HG03521 (cell line): ENCODE measurements around the gene KCTD11.
"Not testable (repeated sequence)": the region's sequence is repeated elsewhere in the genome, so short reads cannot be mapped to it uniquely, and the experiment has no call there.

ENCODE experiments used
- ATAC-seq: cut with Tn5 transposase; IDR thresholded peaks from one replicate; pipeline ENCODE4 v1.9.1; 2021; ENCODE audit warnings: mild to moderate bottlenecking, moderate library complexity; ENCODE audit not compliant: unreplicated experiment

The KCTD11 gene

DNA sequence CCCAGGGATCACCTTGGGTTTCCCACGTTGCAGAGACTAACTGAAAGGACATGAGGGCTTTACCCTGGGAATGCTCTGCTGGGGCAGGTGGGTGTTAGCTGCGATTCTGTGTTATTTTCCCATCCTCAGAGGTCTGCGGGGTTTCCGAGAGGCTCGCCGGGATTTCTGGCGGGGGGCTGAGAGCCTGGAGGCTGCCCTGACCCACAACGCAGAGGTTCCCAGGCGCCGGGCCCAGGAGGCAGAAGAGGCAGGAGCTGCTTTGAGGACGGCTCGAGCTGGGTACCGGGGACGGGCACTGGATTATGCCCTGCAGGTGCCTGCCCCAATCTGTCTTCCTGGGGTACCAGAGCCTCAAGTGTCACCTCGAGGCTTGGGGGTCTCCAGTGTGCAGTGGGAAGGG lies 8.7 kb upstream of the KCTD11 start:
- ATAC-seq: no peak

DNA sequence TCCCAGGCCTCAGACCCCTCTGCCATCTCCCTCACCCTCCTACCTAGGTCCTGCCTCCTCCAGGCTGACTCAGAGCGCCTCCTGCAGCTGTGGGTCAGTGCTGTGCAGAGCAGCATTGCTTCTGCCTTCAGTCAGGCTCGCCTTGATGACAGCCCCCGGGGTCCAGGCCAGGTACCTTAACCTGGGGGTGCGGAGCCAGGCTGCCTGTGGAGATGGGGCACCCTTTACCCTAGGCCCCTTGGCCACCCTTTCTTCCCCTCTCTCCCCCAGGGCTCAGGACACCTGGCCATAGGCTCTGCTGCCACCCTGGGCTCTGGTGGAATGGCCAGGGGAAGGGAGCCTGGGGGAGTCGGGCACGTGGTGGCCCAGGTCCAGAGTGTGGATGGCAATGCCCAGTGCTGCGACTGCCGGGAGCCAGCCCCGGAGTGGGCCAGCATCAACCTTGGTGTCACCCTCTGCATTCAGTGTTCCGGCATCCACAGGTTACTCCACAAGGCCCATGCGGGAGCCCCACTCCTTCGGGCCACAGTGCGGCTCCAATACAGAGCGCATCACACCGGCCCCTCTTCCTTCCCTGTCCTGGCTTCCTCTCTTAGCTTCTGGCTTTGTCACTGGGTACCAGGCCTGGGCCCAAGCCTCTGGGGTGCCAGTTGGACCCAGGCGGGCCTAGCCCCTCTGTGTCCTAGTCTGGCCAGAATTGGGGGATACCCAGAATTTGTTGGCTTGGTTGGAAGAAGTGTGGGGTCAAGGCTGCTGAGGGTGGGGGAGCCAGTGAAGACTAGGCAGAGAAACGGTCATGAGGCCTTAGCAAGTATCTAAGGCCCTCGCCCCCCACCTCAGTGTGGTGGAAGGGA lies 5.0 kb upstream of the KCTD11 start:
- no peak for ATAC-seq

DNA sequence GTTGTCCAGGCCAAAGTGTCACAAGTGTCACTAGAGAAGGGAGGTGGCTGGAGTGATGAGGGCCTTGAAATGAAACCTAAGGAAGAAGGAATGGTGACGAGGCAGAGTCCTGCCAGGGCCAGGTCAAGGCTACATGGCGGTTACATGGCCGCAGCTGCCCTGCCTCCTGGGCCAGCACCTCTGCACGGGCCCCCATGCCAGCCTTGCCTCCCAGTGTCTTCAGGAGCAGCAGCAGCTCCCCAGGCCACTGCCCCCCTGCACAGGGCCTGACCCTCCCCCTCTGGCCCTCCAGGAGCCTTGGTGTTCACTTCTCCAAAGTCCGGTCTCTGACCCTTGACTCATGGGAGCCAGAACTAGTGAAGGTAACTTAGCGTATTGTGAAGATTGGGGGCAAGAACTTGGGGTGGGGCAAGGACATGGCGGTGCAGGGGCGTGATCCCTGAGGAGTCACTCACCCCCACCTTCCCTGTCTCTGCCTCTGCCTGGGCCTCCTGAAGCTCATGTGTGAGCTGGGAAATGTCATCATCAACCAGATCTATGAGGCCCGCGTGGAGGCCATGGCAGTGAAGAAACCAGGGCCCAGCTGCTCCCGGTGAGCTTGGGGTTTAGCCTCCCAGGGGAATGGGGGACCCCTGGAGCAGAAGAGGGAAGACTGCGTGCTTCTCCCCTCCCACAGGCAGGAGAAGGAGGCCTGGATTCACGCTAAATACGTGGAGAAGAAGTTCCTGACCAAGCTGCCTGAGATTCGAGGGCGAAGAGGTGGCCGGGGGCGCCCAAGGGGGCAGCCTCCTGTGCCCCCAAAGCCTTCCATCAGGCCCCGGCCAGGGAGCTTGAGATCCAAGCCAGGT lies 4.1 kb upstream of the KCTD11 start:
- ATAC-seq: no peak

DNA sequence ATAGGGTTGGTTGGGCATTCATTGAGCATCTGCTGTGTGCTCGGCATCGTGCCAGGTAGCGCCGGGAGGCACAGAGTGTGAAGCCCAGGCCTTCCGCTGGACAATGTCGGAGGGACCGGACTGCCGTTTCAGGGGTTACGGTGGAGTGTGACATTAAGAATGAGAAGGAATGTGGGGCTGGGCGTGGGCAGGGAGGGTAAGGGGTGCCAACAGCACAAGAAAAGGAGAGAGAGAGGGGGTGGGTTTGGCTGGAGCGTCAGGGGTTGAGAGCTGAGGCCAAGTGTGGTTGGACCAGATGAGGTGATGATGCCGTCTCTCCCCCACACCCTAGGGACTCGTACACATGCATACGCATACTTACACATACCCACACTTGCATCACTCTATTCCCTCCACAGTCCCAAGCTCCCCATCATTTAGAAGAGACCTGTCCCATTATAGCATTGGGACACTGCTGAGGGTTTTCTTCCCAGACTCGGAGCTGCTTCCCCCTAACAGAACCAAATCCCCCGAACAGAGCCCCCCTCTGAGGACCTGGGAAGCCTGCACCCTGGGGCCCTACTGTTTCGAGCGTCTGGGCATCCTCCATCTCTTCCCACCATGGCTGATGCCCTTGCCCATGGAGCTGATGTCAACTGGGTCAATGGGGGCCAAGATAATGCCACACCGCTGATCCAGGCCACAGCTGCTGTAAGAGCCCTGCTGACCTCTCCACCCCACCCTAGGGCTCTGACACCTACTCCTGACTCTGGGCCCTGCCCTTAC lies 3.3 kb upstream of the KCTD11 start:
- ATAC-seq: no peak

DNA sequence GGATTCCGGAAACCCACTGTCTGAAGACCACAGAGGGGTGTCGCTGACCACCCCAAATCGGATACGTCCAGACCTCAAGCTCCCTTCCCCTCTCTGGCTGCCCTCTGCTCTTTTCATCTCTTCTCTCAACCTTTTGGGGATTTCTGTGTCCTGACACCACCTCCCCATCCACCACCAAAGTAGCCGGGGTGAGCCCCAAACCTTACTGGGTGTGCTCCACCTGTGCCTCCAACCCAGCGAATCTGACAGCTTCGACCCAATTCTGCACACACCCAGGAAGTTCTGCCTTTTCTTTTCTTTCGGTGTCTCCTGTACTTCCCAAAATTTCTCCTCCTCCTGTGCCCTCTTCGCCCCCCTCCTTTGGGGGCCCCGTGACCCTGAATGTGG lies 534 bp downstream of the KCTD11 start:
- no peak for ATAC-seq

DNA sequence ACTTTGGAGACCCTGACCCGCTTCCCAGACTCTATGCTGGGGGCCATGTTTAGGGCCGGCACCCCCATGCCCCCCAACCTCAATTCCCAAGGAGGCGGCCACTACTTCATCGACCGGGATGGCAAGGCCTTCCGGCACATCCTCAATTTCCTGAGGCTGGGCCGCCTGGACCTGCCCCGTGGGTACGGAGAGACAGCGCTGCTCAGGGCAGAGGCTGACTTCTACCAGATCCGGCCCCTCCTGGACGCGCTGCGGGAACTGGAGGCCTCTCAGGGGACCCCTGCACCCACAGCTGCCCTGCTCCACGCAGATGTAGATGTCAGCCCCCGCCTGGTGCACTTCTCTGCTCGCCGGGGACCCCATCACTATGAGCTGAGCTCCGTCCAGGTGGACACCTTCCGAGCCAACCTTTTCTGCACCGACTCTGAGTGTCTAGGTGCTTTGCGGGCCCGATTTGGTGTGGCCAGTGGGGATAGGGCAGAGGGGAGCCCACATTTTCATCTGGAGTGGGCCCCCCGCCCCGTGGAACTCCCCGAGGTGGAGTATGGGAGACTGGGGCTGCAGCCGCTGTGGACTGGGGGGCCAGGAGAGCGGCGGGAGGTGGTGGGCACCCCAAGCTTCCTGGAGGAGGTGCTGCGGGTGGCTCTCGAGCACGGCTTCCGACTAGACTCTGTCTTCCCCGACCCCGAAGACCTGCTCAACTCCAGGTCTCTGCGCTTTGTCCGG lies 1.1 kb downstream of the KCTD11 start:
- ATAC-seq: no peak

DNA sequence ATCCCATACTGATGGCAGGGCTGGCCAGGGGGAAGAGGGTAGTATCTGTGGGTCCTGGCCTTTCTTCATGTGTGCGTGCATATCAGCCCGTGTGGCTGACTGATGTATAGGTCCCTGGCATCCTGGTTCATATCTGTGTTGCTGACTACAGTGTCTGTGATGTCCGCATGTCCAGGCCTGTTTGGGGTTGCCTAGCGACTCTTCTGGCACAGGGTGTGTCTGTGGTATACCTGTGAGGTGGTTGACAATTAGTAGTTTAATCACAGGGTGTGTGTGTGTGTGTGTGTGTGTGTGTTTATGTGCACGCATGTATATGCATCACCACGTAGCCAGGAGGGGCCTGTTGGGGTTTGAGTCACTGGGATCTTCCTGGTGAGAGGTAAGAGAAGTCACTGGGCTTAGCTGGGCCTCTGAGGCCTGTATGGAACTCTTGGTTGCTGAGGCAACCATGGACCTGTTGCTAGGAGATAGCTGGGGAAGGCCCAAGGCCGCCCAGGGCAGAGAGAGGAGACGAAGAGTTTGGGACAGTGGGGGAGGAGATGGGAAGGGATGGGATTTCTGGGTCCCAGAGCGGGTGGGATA lies 2.4 kb downstream of the KCTD11 start:
- ATAC-seq: no peak

DNA sequence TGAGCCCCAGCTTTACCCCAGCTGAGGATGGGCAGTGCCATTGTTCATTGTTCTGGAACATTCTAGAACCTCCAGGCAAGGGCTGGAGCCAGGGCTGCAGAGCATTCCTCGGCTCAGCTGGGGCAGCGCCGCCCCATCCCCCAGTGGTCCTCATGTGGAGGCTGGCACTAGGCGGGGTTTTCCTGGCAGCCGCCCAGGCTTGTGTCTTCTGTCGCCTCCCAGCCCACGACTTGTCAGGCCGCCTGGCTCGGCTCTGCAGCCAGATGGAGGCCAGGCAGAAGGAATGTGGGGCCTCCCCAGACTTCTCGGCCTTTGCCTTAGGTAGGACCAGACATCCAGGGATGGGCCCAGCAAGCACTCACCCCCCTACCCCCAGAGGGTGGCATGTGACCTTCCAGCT lies 3.1 kb downstream of the KCTD11 start, which contains the start of gene TMEM95:
TMEM95 (plus strand) TSS at position 104 of the 400 bp plus-strand sequence; CDS start at position 153, 49 bp downstream.
- ATAC-seq: no peak

DNA sequence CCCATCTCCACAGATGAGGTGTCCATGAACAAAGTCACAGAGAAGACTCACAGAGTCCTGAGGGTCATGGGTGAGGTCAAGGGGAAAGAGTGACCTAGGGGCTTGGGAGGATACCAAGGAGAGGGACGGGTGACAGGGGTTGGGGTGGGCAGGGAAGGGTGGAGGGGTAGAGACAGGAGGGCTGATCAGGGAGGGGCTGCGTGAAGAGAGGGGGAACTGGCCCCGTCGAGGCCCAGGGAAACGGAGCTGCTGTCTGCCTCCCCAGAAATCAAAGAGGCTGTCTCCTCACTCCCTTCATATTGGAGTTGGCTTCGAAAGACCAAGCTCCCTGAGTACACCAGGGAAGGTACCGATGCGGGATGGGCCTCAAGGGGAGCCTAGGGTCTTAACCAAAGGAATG lies 3.6 kb downstream of the KCTD11 start:
- no peak for ATAC-seq

DNA sequence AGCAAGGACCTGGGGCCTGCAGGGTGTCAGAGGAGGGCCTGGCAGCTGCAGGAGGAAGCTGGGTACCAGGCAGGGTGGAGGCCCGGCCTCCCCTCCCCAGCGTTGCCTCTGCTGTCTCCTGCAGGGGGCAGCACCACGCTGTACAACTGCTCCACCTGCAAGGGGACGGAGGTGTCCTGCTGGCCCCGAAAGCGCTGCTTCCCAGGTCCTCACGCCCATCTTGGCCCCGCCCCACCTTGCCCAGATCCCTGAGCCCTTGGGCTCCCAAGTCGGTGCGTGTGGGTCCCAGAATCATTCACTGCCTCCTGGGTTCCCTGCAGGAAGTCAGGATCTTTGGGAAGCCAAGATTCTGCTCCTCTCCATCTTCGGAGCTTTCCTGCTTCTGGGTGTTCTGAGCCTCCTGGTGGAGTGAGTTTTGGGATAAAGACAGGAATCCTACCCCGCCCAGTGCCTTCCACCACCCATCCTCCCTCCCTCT lies 4.1 kb downstream of the KCTD11 start:
- ATAC-seq: peak; percentile 33

DNA sequence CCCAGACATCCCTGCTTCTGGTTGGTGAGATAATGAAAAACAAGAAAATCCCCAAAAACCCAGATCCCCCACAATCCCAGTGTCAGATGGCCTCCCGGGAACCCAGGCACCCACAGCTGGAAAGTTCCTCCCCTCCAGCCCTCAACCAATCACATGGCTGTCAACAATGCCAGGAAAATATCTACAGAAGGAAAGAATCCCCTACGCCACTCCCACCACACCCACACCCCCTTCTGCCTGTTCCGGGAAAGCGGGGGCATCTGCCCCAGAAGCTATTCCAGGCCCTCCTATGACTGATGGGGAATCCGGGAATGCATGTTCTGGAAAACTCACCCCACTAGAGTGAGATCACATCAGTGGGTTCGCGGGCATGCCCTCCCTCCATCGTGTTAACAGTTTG lies 4.8 kb downstream of the KCTD11 start:
- no peak for ATAC-seq

DNA sequence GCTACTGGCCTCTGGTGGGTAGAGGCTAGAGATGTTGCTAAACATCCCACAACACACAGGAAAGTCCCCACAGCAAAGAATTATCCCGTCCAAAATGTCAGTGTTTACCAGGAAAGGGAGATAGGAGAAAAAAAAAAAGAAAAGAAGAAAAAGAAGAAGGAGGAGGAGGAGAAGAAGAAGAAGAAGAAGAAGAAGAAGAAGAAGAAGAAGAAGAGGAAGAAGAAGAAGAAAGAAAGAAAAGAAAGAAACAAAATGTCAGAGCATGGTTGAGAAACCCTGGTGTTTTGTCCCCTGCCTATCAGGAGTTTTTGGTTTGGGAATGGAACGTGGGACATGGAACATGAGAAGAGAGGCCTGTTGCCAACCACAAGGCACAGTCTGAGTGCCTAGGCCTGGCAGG lies 5.4 kb downstream of the KCTD11 start:
- no peak for ATAC-seq

DNA sequence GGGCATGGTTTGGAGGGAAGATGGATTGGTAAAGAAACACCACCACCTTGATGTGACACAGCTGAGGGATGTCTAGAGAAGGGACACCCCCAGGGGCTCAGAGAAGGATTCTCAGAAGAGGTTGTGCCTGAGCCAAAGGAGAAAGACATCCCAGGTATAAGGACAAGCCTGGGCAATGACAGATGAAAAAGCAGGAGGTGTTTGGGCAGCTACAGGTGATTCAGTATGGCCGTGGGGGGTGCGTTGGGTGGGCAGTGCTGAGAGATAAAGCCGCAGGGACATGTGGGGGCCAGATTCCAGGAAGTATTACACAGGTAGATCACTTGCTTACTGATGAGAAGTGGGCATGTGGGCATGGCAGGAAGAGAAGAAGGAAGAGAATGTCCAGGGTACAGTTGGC lies 9.9 kb downstream of the KCTD11 start:
- ATAC-seq: no peak

DNA sequence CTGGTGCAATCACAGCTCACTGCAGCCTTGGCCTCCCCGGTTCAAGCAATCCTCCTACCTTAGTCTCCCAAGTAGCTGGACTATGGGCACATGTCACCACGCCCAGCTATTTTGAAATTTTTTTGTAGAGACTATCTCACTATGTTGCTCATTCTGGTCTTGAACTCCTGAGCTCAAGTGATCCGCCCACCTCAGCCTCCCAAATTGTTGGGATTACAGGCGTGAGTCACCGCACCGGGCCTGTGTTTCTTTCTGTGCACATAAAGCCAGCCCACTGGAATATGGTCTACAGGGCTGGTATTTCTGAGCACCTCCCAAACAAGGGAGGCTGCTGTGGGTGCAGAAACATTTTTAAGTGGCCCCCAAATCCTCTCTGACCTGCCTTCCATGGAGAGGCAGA lies 11.3 kb downstream of the KCTD11 start:
- no peak for ATAC-seq

DNA sequence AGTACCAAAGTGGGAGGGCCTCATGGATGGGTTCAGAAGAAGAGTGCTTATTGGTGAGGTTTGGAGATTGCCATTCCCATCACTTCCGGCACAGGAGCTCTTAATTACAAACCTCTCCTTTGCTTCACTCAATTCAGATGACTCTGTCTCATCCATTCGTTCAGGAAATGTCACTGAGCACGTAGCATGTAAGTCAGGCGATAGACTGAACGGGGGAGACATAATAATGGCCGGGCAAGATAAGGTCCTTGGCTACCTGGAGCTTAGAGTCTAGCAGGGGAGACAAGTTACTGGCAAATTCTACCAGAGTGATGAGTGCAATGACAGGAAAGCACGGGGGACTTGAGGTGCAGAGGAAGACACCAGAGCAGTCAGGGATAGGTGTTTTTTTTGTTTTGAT lies 14.0 kb downstream of the KCTD11 start:
- ATAC-seq: not testable (repeated sequence)

DNA sequence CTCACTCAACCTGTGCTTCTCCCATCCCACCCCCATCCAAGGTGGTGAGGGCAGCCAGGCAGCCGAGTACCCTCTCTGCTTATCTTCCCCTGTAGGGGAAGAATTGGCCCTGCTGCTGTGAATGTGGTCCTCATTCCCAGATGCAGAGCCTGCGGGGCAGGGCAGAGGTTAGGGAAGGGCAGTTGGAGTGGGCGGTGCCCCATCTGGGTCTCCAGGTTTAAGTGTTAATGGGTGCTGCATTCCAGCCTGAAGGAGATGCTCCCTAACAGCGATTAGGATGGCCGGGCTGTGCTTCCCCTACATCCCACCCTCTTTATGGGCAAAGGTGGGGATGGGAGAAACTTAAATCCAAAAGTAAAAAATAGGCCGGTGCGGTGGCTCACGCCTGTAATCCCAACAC lies 15.1 kb downstream of the KCTD11 start:
- no peak for ATAC-seq

DNA sequence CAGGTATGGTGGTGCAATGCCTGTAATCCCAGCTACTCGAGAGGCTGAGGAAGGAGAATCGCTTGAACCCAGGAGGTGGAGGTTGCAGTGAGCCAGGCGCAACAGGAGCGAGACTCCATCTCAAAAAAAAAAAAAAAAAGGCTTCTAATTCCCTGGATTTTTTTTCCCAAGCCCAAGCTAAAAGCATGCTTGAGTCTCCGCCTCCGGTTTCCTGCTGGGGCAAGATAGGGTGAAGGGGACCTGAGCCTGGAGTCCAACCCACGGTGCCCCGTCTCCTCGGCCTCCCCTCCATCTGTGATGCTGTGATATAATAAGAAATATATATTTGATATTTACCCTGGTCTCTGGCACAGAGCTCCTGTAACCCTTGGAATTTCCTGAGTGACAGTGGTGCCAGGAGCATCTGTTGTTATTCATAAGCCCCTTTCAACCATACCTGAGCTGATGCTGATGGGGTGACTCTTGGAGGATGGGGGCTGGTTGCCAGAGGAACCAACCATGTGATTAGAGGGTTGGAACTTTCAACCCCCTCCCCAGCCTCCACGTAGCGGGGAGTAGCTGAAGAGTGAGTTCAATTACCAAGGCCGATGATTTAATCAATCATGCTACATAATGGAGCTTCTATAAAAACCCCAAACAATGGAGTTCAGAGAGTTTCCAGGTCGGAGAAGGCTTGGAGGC lies 16.1 kb downstream of the KCTD11 start:
- no peak for ATAC-seq

DNA sequence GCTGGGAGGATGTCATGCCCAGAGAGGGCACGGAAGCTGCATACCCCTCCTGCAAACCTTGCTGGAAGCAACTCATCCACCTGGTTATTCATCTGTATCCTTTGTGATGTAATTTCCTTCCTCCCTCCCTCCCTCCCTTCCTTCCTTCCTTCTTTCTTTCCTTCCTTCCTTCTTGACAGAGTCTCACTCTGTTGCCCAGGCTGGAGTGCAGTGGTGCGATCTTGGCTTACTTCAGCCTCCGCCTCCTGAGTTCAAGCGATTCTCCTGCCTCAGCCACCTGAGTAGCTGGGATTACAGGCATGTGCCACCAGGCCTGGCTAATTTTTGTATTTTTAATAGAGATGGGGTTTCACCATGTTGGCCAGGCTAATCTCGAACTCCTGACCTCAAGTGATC lies 16.6 kb downstream of the KCTD11 start:
- ATAC-seq: not testable (repeated sequence)

DNA sequence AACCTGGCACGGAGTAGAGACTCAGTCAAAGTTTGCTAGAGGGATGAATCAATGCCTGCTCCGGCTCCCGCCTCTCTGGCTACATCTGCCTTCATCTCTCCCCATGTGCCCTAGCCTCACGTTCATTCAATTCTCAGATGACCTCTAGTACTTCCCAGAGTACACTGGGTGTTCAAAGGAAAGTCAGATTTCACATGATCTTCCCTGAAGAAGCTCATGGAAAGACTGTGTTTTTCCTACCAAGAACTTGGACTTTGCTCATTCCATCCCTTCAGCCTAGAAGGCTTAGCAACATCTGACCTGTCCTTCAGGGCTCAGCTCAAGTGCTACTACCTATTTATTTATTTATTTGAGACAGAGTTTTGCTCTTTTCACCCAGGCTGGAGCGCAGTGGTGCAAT lies 17.9 kb downstream of the KCTD11 start:
- no peak for ATAC-seq

DNA sequence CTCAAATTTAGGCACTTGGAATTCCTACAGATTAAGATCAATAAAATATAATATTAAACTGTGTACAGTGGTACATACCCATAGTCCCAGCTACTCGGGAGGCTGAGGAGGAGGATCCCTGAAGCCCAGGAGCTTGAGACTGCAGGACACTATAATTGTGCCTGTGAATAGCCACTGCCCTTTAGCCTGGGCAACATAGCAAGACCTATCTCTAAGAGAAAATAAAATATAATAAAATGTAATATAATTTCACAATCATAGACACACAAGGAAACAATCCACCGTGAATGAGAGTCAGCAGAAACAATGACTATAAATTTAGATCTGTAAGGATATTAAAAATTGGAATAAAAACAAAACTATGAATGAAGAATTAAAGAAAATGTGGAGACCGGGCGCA lies 18.9 kb downstream of the KCTD11 start:
- no peak for ATAC-seq
